B cell (primary cell): Measurements from ENCODE around the gene TECPR2. TPM values are rescaled to one million over a fixed set of nuclear protein-coding genes. Genes with fewer than 3 reads are reported as not detected.

Experiments used
- ATAC-seq: fragments of 200-7000 bp; cut with Tn5 transposase; one replicate; pipeline ENCODE4 v1.10.0; 2021; ENCODE audit warnings: low read depth, mild to moderate bottlenecking, moderate number of reproducible peaks, moderate library complexity
- CTCF ChIA-PET: fragments of 350-600 bp; sonication (Branson Sonifier 250); formaldehyde crosslinking; loops from one replicate; lab custom pipeline; 2021; ENCODE audit warnings: antibody characterized with exemption, inconsistent platforms; lab: Charles Lee
- POLR2A ChIA-PET: fragments of 350-600 bp; sonication (Branson Sonifier 250); formaldehyde crosslinking; loops from one replicate; lab custom pipeline; 2021; ENCODE audit warnings: antibody characterized with exemption; lab: Charles Lee
- DNase-seq: peaks from one replicate; pipeline ENCODE4 v3.0.0; 2013
- H2AFZ ChIP-seq: 2 replicates; pipeline ENCODE4 v1.6.1; 2012; ENCODE audit warnings: mild to moderate bottlenecking, low read depth, low read length; ENCODE audit not compliant: insufficient read depth, poor library complexity, severe bottlenecking
- H3K27ac ChIP-seq, 2 donors: 1 replicate in 1 of 2; 2 replicates in 1 of 2; pipeline ENCODE4 v1.5.1; 2012 to 2013; ENCODE audit warnings: low read length in 2 of 2, mild to moderate bottlenecking in 2 of 2, moderate library complexity in 1 of 2
- H3K27me3 ChIP-seq, 4 experiments: fragments of 200-600 bp in 1 of 4; sonication (generic) in 1 of 4; replicated peaks in 1 of 4; 1 replicate in 2 of 4; 2 replicates in 2 of 4; pipeline versions ENCODE4 v1.6.1 to v1.7.0; 2013 to 2016; ENCODE audit warnings: low read length in 3 of 4, mild to moderate bottlenecking in 2 of 4, mixed read lengths in 1 of 4, moderate library complexity in 1 of 4; ENCODE audit not compliant: insufficient read depth in 4 of 4, control insufficient read depth in 3 of 4; ENCODE audit errors: control extremely low read depth in 1 of 4
- H3K36me3 ChIP-seq, 2 experiments: replicated peaks in 1 of 2; 1 replicate in 1 of 2; 2 replicates in 1 of 2; pipeline versions ENCODE4 v1.6.1 to v1.7.1; 2013; ENCODE audit warnings: low read length in 1 of 2; ENCODE audit not compliant: insufficient read depth in 2 of 2, control insufficient read depth in 1 of 2; ENCODE audit errors: control extremely low read depth in 1 of 2, extremely low read depth in 1 of 2
- H3K4me1 ChIP-seq, 2 donors: fragments of 200-600 bp in 1 of 2; sonication (generic) in 1 of 2; 1 replicate in 1 of 2; 2 replicates in 1 of 2; pipeline versions ENCODE4 v1.5.1 to v1.6.1; 2013 to 2017; ENCODE audit warnings: low read length in 2 of 2; ENCODE audit not compliant: control insufficient read depth in 2 of 2, insufficient read depth in 2 of 2
- H3K4me2 ChIP-seq: replicated peaks from 2 replicates; pipeline ENCODE3; 2012; ENCODE audit warnings: mild to moderate bottlenecking, low read depth, low read length; ENCODE audit not compliant: poor library complexity, severe bottlenecking
- H3K4me3 ChIP-seq, 5 experiments: fragments of 200-600 bp in 1 of 5; sonication (generic) in 1 of 5; 1 replicate in 3 of 5; 2 replicates in 2 of 5; pipeline versions ENCODE4 v1.5.1 to v1.7.0; 2011 to 2016; ENCODE audit warnings: low read length in 4 of 5, mild to moderate bottlenecking in 4 of 5, low read depth in 2 of 5, control low read depth in 1 of 5, moderate library complexity in 1 of 5; ENCODE audit not compliant: insufficient read depth in 1 of 5; ENCODE audit errors: control extremely low read depth in 1 of 5, extremely low read depth in 1 of 5
- H3K79me2 ChIP-seq: fragments of 200-600 bp; sonication (generic); one replicate; pipeline ENCODE4 v1.6.0; 2016; ENCODE audit warnings: low read length; ENCODE audit not compliant: control insufficient read depth, insufficient read depth
- H3K9ac ChIP-seq: fragments of 200-600 bp; sonication (generic); 2 replicates; pipeline ENCODE4 v1.6.1; 2017; ENCODE audit warnings: mild to moderate bottlenecking, low read length, moderate library complexity
- H3K9me3 ChIP-seq, 3 donors: one replicate each; pipeline versions ENCODE4 v1.6.1 to v1.7.1; 2013; ENCODE audit warnings: low read length in 2 of 3; ENCODE audit not compliant: control insufficient read depth in 2 of 3, insufficient read depth in 1 of 3; ENCODE audit errors: control extremely low read depth in 1 of 3
- H4K20me1 ChIP-seq: 2 replicates; pipeline ENCODE4 v1.6.0; 2012; ENCODE audit warnings: mild to moderate bottlenecking, low read length; ENCODE audit not compliant: insufficient read depth, control insufficient read depth, poor library complexity, severe bottlenecking
- H3K27ac Mint-ChIP-seq: one replicate; pipeline ENCODE4 v1.8.0; 2021; ENCODE audit warnings: mixed read lengths
- H3K27me3 Mint-ChIP-seq: one replicate; pipeline ENCODE4 v1.8.0; 2021; ENCODE audit warnings: mixed read lengths
- H3K4me1 Mint-ChIP-seq: one replicate; pipeline ENCODE4 v1.8.0; 2021; ENCODE audit warnings: mixed read lengths
- H3K4me3 Mint-ChIP-seq: one replicate; pipeline ENCODE4 v1.8.0; 2021; ENCODE audit warnings: mixed read lengths
- H3K9me3 Mint-ChIP-seq: one replicate; pipeline ENCODE4 v1.8.0; 2022; ENCODE audit warnings: mixed read lengths; ENCODE audit not compliant: insufficient read depth
- CTCF ChIP-seq: fragments of 200-600 bp; IDR thresholded peaks from one replicate; pipeline ENCODE4 v1.8.0; 2022; ENCODE audit warnings: antibody characterized with exemption, mild to moderate bottlenecking
- EZH2 ChIP-seq: IDR thresholded peaks from 2 replicates; pipeline ENCODE4 v1.6.1; 2012; ENCODE audit warnings: borderline replicate concordance, low read depth, mild to moderate bottlenecking, moderate library complexity, low read length; ENCODE audit not compliant: insufficient read depth, poor library complexity, severe bottlenecking
- WGBS: methylation state at CpG from one replicate; pipeline ENCODE4 v1.1.5; 2013; ENCODE audit warnings: missing lambda C conversion rate; ENCODE audit not compliant: insufficient coverage; 5-methylcytosine and 5-hydroxymethylcytosine counted together
- intact Hi-C: fragments of 100-400 bp; cut with micrococcal nuclease; formaldehyde crosslinking; loops from one replicate; pipeline ENCODE4 v1.10.0; 2022
- polyA plus RNA-seq: library from polyadenylated mRNA; depleted of rRNA; stranded (reverse); fragments of >200 nt; gene quantifications from 2 replicates; pipeline ENCODE4 v1.2.3, GENCODE V29; 2012
- total RNA-seq, 2 donors: library from RNA; stranded (reverse); fragments of 120-200 nt in 1 of 2; gene quantifications; 1 replicate in 1 of 2; 2 replicates in 1 of 2; pipeline versions ENCODE4 v1.2.3 to v1.2.4, GENCODE V29; 2013 to 2022

The TECPR2 gene
- total and polyA plus RNA-seq, 2 donors (not counting 1 experiment from before 2014, with no cell fraction given) = 4.7 to 10.8 TPM

- Histone ChIP-seq H3K27ac (no peak overlapping the region), H3K27me3 (no peaks in the 10 kb centered on the region), H3K9ac (no peak overlapping the region), H3K4me3 (no peak overlapping the region), H3K9me3 (no peaks in the 10 kb centered on the region), H3K4me2 (no peak overlapping the region), H3K4me1 (no peaks in the 10 kb centered on the region), H4K20me1 (no peaks in the 10 kb centered on the region), H3K79me2 (no peaks in the 10 kb centered on the region), H3K36me3 (peaks cover 0 to 17% of the 10 kb centered on the region in 2 experiments), H2AFZ (no peak overlapping the region)
- no peak for ATAC-seq
- intact Hi-C loops = no loop called here
- TF ChIP-seq CTCF (no peak), EZH2 (no peak)
- 98% methylated on average over 9 of the region's 10 CpGs for WGBS
- no peak for DNase-seq
- H3K27ac Mint-ChIP-seq = no peak overlapping the region
- H3K9me3 Mint-ChIP-seq = no peaks in the 10 kb centered on the region
- no peaks in the 10 kb centered on the region for H3K4me1 Mint-ChIP-seq
- ChIA-PET CTCF (interaction anchor here (2.0 to 5.3 kb wide), 2 partner anchors 12 to 65 kb away, joined by 10 to 23 read pairs; no protein-coding TSS in a partner anchor), POLR2A (no interaction called here)
- H3K4me3 Mint-ChIP-seq = no peak overlapping the region
- no peaks in the 10 kb centered on the region for H3K27me3 Mint-ChIP-seq
Measured at GRCh38 chr14:102451064-102451352, 88.3 kb downstream of the TECPR2 start.

GRCh38 chr14:102452302-102452701 lies 89.6 kb downstream of the TECPR2 start:
- no peak for ATAC-seq
- no peak overlapping the region for H3K4me3 Mint-ChIP-seq
- intact Hi-C loops = no loop called here
- H3K27ac ChIP-seq = no peak overlapping the region
- H3K79me2 ChIP-seq = no peaks in the 10 kb centered on the region
- CTCF ChIA-PET = interaction anchor here (0.6 to 2.0 kb wide), 4 partner anchors 12 to 681 kb away, joined by 3 to 10 read pairs (median 3); no protein-coding TSS in a partner anchor
- TF ChIP-seq EZH2 (no peak), CTCF (no peak)
- H3K4me3 ChIP-seq = no peak overlapping the region
- no peak overlapping the region for H2AFZ ChIP-seq
- no peaks in the 10 kb centered on the region for H3K27me3 ChIP-seq
- H4K20me1 ChIP-seq = no peaks in the 10 kb centered on the region
- no peaks in the 10 kb centered on the region for H3K9me3 ChIP-seq
- no peaks in the 10 kb centered on the region for H3K4me1 ChIP-seq
- no peaks in the 10 kb centered on the region for H3K4me1 Mint-ChIP-seq
- H3K27me3 Mint-ChIP-seq = no peaks in the 10 kb centered on the region
- H3K27ac Mint-ChIP-seq = no peak overlapping the region
- WGBS = 98% methylated on average over 21 of the region's 24 CpGs
- no peak overlapping the region for H3K9ac ChIP-seq
- DNase-seq = no peak
- POLR2A ChIA-PET = no interaction called here
- no peaks in the 10 kb centered on the region for H3K9me3 Mint-ChIP-seq
- no peak overlapping the region for H3K4me2 ChIP-seq
- H3K36me3 ChIP-seq = peaks cover 0 to 17% of the 10 kb centered on the region in 2 experiments
